Eye (tissue), 1 donor: Measurements from ENCODE around the gene INPP4B.
A peak's percentile ranks its signal among the peaks of the same experiment; 100 is the strongest.

Source experiments
- DNase-seq: peaks from one replicate; pipeline ENCODE4 v3.0.0-alpha.2; 2015

Gene INPP4B

DNA sequence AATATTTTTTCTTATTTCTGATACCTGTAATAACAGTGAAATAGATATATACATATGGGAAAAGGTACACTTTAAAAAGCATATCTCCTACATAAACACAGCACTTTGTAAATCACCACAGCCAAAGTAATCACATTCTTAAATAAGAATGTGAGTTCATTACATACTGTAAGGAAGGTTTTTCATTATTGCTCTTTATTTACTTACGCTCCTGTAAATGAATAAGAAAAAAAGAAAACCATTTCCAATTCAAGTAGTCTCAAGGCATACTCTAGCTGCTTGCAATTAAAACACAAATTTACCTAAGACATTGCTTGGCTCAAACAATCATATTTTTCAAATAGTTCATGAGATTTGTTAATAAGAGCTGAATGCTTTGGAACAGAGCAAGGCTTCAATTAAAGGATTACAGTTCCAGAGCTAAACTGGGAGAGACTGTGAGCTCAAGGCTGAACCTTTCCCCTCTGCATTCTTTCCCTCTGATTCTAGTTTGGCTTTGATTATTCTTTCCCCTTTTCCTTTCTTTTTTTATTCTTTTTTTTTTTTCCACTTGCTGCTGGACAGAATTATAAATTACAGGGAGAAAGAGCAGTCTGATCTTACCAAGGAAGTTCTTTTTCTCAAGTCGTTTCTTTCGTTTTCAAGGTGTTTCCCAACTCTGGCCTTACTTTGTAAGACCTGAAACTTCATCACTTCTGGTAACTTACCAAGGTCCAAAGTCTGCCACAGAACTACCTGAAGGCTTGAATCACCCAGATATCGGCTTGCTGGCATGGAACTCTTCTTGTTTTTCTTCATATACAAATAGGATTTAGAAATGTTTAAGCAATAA is 278.3 kb downstream of the INPP4B start:
- peak; percentile 54 for DNase-seq

DNA sequence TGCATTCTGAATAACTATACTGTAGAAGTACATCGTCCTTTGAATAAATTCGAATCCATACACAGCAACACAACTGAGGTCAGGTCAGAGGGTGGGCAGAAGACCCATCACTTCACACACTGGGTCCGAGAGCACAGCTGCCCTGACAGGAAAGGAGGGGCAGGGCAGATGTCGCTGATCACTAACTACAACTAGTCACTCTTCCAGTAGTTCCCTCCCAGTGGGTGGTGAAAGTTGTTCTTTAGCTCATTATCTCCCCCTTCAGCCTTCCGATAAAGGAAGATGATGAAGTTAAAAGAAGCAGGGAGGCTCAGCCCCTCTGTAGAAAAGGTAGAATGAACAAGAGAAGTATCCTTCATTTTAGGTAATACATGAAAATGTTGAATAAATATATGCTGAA is 278.9 kb downstream of the INPP4B start:
- DNase-seq = no peak

GRCh38 chr4:142566777-142567176 is 279.3 kb downstream of the INPP4B start:
- DNase-seq = no peak

GRCh38 chr4:142566243-142566642 is 279.9 kb downstream of the INPP4B start:
- no peak for DNase-seq

- DNase-seq = no peak
Measured at GRCh38 chr4:142565771-142566170, 280.3 kb downstream of the INPP4B start.

DNA sequence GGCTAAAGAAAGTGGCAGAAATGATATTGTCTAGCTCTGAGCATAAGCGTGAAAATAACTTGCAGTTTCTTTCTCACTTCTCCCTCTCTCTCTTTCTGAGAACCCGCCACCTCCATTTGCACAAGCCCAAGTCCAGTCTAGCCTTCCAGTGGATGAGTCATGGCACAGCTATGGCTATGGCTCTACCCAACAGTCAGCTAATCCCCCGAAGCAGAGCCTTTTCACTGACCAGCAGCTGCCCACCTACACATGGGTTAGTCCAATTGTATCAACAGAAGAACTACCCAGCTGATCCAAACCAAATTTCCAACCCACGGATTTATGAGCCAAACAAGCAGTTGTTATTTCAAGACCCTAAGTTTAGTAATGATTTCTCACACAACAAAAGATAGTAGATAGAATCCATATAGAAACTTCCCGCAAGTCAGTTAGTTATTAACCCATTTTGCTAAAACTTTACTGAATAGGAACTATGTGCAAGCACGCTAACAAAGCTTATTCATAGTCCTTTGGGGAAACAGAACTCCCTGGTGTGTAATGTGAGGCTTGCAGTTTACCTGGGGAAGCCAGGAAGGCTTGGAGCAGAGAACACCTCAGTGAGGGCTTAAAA is 282.3 kb downstream of the INPP4B start:
- DNase-seq = no peak

DNA sequence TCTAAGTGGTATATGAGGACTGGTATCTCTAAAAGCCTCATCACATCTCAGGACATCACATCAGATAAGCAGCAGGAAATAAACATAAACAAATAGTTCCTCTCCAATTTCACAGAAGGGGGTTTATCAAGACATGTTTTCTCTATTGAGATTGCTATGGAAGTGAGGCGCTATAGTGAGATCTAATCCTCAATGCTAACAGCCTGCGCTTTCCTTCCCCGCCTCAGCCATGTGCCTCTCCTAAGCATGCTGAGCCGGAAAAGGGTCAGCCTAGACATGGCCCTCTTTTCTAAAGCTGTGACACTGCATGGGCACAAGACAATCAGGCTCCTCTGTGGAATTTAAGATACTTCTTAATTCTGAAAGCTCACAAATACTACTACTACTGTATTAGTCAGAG is 286.1 kb downstream of the INPP4B start:
- no peak for DNase-seq

- DNase-seq = peak; percentile 37
Measured at GRCh38 chr4:142558851-142559250, 287.2 kb downstream of the INPP4B start.

DNA sequence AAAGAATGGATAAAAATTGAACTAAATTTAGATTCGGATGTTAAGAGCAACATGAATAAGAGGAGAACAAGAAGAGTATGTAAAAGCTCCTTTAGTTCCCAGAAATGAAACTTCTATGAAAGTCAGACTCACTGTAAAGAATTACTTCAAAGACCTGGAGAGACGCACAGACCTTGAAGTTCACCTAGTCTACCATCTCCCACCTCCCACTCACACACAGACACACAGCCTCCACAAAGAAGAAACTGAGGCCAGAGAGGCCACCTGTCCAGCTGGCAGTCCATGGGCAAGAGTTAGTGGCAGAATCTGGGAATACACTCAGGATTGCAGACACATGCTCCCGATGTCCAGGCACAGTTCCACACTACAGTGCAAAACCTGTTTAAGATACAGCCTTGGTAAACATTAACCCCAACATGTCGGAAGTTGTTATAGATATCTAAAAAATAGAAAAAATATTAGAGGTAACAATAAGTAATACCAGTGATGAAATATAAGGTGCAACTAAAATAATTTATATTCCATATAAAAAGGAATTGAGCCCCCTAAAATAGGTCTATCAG is 288.8 kb downstream of the INPP4B start:
- no peak for DNase-seq

- DNase-seq = no peak
Measured at GRCh38 chr4:142556570-142557238, 289.4 kb downstream of the INPP4B start.

GRCh38 chr4:142556048-142556447 is 290.1 kb downstream of the INPP4B start:
- DNase-seq = no peak

DNA sequence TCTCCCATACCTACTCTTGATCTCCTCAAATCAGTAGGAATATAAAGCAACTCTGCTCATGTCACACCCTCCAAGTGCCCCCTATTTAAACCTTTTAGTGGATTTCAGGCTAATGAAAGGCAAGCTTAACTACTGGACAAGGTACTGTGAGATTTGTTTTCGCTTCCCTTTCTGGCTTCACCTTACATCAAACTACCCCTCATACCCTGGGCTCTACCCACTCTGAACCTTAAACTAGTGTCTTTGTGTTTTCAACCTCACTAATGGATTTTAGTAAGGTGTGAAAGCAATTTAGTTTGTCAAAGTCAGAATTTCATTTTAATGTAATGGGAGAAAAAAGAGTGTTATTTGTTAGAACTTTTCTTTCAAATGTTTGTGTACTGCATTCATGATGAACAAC is 291.7 kb downstream of the INPP4B start:
- no peak for DNase-seq

DNA sequence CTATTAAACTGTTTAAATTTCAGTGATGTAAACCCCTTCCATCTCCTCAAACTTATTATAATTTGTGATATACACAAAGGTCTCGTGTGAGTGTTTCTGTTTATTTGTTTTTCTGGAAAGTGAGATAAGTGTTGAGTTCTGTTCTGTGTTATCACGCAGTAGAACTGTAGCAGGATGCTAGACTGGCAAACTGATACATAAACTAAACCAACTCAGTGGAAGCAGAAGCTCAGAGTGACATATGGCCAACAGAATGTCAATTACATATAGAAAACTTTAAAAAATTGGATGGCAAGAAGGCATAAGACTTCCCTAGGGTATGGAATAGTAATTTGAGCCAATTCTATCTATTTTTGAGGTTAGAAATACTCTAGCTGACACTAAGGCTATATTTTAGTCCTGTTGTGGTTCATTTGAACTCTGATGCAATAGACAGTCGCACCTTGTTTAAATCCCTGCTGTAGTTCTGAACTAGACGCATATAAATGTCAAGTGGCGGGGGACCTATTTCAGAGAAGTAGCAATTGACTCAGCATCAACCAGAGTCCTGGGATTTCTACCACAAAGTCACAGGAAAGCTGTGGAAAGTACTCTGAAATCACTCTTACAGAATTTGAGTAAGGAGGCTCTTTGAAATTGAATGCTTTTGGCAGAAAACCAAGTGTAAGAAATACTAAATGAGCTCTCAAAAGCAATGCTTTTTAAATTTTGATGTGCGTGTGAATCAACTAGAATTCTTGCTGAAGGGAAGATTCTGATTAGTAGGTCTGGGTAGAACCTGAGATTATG is 294.4 kb downstream of the INPP4B start:
- no peak for DNase-seq

GRCh38 chr4:142550965-142551364 is 295.1 kb downstream of the INPP4B start:
- no peak for DNase-seq

- DNase-seq = no peak
Measured at GRCh38 chr4:142549726-142550463, 296.2 kb downstream of the INPP4B start.

GRCh38 chr4:142549248-142549647 is 296.9 kb downstream of the INPP4B start:
- no peak for DNase-seq

DNA sequence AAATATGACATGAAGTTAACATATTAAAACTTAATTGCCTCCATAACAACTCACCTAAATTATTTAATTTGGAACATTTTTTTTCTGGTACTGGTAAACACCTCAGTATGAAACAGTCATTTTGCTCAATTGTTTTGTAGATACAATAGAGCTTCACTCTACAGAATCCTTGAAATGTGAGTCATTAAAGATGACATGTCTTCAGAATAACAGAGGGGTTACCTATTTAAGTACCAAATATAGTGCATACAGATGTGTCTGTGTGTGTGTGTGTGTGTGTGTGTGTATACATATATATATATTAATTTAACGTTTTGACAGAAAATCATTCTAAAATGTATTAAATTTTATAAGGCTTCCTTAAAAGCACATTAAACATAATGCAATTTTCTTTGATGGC is 297.6 kb downstream of the INPP4B start:
- DNase-seq = no peak

- DNase-seq = no peak
Measured at GRCh38 chr4:142547974-142548373, 298.1 kb downstream of the INPP4B start.

DNA sequence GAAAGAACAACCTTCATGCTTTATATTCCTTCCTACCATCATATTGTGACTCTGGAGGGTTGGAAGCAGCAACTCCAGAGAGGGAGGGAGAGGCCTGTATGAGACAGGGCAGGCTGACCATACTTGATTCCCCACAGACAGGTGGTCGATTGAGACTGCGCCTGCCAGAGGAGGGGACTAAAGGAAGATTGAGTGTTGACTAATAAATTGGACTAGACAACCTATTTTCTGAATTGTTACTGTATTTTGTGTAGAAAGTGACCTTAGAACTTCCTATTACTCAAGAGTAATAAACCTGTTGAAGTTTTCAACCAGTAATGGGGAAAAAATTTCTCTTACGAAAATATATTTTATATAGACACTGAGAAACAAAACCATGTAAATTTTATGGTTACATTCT is 301.5 kb downstream of the INPP4B start:
- no peak for DNase-seq

DNA sequence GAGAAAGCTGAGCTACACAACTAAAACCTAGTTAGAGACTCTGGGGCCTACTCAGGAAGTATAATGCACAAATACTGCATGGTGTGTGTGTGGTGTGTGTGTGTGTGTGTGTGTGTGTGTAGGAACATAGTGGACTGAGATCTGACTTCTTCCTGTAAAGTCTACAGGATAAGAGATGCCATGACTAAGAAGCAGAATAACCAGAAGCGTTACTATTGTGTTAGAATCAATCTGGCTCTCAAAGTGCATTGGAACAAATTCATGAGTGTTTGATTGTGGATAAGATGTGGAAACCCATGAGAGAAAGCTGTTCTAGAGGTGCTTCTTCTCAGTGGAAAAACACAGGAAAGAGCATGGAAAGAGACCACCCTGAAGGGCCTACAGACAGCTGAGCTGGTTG is 302.1 kb downstream of the INPP4B start:
- no peak for DNase-seq

DNA sequence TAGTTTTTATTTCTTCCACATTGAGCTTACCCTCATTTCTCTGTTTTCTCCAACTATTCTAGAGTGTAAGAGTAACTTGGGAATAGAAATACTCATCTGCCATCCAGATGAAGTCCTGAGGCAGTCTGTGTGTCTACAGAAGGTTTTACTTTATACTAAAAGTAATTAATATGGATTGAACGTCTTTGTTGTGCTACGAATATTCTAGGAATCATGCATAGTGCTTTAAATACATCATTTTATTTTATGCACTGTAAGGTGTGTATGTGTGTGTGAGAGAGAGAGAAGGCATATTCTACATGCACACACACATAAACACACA is 305.7 kb downstream of the INPP4B start:
- DNase-seq = no peak

DNA sequence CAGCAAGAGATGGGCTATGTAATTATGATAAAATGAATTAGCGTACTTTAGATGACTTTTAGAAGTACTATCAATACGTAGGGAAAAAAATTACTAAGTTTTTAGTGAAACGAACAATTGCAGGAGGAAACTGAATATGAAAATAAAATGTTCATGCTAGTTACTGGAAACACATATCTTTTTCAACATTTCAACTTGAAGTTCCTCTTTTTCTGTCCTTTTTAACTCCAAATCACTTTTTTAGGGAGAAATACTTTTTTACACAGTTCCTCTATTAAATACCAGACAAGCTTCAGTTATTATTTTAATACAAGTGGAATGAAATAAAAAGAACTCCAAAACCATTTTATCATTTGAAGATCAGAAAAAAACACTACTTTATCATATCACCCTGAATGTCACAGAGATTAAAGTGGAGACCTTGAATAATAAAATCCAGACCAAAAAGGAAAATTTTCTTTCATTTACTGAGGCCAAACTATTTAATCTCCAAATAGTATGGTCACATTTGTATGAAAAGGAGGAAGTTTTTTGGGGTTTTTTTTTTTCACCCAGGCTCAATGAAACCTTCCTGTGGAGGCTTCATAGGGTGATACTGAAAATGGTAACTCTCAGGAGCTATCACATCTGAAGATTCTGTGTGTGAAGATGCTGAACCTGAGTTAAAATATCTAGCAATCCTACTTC is 306.2 kb downstream of the INPP4B start:
- DNase-seq = no peak
